ENCODE measurements around the gene SWAP70.
"Not testable (repeated sequence)": the region's sequence is repeated elsewhere in the genome, so short reads cannot be mapped to it uniquely, and the experiment has no call there.

The SWAP70 gene

GRCh38 chr11:9726321-9727022 is 62.6 kb downstream of the SWAP70 start:
- DNase-seq, result no peak

- DNase-seq, result no peak
These were observed 64.2 kb downstream of the SWAP70 start for GRCh38 chr11:9728058-9728457.

GRCh38 chr11:9731256-9731655 is 67.4 kb downstream of the SWAP70 start:
- DNase-seq, result no peak

GRCh38 chr11:9732453-9732852 is 68.6 kb downstream of the SWAP70 start:
- DNase-seq, result no peak

GRCh38 chr11:9733212-9733611 is 69.3 kb downstream of the SWAP70 start:
- DNase-seq, result no peak

GRCh38 chr11:9735236-9735635 is 71.4 kb downstream of the SWAP70 start:
- DNase-seq, result no peak

GRCh38 chr11:9735919-9736318 is 72.0 kb downstream of the SWAP70 start:
- no peak for DNase-seq

GRCh38 chr11:9736365-9736764 is 72.5 kb downstream of the SWAP70 start:
- DNase-seq, result no peak

- DNase-seq, result peak; percentile 8
These were observed 74.2 kb downstream of the SWAP70 start for GRCh38 chr11:9738116-9738515.

GRCh38 chr11:9738707-9739106 is 74.8 kb downstream of the SWAP70 start:
- DNase-seq, result no peak

- DNase-seq, result no peak
These were observed 75.4 kb downstream of the SWAP70 start for GRCh38 chr11:9739123-9739900.

- DNase-seq, result no peak
These were observed 76.5 kb downstream of the SWAP70 start for GRCh38 chr11:9740202-9740883.

GRCh38 chr11:9741260-9741659 is 77.4 kb downstream of the SWAP70 start:
- no peak for DNase-seq

- not testable (repeated sequence) for DNase-seq
These were observed 79.6 kb downstream of the SWAP70 start for GRCh38 chr11:9743512-9743911.

GRCh38 chr11:9745411-9746211 is 81.7 kb downstream of the SWAP70 start:
- no peak for DNase-seq

GRCh38 chr11:9747229-9747628 is 83.4 kb downstream of the SWAP70 start:
- DNase-seq, result no peak

- DNase-seq, result no peak
These were observed 84.0 kb downstream of the SWAP70 start for GRCh38 chr11:9747828-9748227.

GRCh38 chr11:9748361-9748970 is 84.6 kb downstream of the SWAP70 start:
- no peak for DNase-seq

GRCh38 chr11:9750551-9750950 is 86.7 kb downstream of the SWAP70 start:
- no peak for DNase-seq

GRCh38 chr11:9752091-9752490 is 88.2 kb downstream of the SWAP70 start:
- no peak for DNase-seq

- DNase-seq, result no peak
These were observed 89.1 kb downstream of the SWAP70 start for GRCh38 chr11:9753021-9753420.

GRCh38 chr11:9754010-9754471 is 90.2 kb downstream of the SWAP70 start:
- DNase-seq, result no peak
